HG03045 (cell line): ENCODE measurements around the gene ANKRD22.

Experiments used
- ATAC-seq: cut with Tn5 transposase; IDR thresholded peaks from one replicate; pipeline ENCODE4 v1.9.1; 2021; ENCODE audit warnings: mild to moderate bottlenecking, moderate library complexity; ENCODE audit not compliant: unreplicated experiment

Gene ANKRD22

GRCh38 chr10:88879534-88880281 is 28.1 kb upstream of the ANKRD22 start, which contains the start of gene STAMBPL1:
Gene STAMBPL1, plus strand, starts transcription at chr10:88880245. Its CDS starts 21,464 bp downstream, at chr10:88901709.
- peak; percentile 65 for ATAC-seq

DNA sequence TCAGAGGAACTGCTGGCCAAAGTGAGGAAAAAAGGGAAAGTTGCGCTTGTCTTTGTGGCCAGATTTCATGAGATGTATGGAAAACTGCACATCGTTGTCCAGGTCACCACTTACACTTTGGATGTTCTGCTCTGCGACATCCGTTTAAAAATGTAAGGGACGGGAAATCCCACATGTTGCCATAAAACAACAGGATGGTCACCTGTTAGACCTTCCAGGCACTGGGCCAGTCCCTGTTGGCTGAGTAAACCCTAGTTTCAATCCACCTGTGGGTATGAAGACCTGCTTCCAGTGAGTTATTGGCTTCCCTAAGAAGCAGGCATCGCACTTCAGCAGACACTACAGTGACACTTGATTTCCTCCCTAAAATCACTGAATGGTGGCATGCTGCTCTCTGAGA is 25.7 kb upstream of the ANKRD22 start:
- ATAC-seq: no peak

DNA sequence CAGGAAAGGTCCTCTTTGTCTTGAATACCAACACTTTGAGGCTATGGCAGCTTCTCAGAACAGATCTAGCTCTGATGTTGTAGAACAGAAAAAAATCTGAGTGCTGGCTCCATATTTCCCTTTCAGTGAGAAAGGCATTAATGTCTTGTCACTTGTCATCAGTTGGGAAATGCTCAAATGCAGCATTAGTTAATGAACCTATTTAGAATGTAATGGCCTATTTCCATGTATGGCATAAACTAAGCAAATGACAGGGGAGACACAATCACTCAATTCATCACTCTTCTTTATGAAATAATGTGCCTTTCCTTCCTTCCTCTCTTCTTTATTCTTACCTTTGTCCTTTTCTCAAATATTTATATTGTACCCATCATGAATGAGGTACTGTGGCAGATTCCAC is 23.4 kb upstream of the ANKRD22 start:
- no peak for ATAC-seq

GRCh38 chr10:88874281-88874680 is 22.6 kb upstream of the ANKRD22 start:
- ATAC-seq: no peak

DNA sequence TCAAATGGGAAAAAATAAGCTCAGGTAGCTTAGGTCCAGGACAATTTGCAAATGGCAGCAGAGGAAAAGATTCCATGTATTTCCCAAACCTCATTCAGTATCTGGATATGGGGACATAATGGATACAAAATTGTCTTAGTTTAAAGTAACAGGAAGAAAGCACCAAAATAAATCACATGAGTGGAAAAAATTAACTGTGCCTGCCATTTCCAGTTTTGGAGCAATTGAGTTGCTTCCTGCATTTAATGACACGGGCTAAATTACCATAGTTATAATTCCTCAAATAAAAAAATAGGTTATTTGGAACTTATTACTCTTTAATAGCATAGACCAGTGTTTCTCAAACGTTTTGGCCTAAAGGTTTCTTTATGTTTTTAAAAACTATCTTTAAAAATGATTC is 22.1 kb upstream of the ANKRD22 start:
- ATAC-seq: no peak

GRCh38 chr10:88870089-88870488 is 18.4 kb upstream of the ANKRD22 start:
- ATAC-seq: no peak

- no peak for ATAC-seq
Measured at GRCh38 chr10:88866454-88866853, 14.8 kb upstream of the ANKRD22 start.

- no peak for ATAC-seq
Measured at GRCh38 chr10:88865281-88865876, 13.7 kb upstream of the ANKRD22 start.

- ATAC-seq: no peak
Measured at GRCh38 chr10:88861036-88861435, 9.4 kb upstream of the ANKRD22 start.

DNA sequence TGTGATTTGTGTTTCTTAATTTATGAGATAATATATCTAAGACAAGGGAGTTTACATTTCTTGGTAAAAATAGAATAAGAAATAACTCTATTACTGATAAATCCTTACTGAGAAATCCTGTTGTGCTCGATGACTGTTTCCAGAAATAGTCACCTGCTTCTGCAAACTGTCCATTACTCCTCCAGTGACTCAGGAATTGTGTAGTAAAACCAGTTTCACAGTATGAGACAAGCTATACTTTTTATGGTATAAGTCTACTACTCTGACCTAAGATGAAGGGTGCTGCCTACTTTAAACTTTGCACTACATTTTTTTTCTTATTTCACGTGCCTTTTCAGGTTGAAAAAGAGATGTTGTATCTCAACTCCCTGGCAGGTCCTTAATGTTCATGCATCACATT is 6.8 kb upstream of the ANKRD22 start:
- no peak for ATAC-seq

DNA sequence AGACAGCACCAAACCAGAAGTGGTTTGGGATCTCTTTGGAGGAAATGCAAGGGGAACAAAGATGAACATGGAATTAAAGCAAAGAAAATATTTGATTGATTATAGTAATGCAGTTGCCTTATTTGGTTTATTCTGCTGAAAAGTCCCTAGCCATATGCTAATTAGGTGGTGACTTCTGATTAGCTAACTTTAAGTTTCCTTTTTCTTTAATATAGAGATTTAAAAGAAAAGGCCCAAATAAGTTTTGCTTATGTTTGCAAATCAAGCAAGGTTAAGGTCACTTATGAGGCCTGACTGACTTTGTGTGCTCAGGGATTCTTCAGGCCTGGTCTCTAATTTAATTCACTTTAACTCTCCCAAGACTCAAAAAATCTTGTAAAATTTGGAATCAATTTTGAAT is 6.2 kb upstream of the ANKRD22 start:
- ATAC-seq: no peak

DNA sequence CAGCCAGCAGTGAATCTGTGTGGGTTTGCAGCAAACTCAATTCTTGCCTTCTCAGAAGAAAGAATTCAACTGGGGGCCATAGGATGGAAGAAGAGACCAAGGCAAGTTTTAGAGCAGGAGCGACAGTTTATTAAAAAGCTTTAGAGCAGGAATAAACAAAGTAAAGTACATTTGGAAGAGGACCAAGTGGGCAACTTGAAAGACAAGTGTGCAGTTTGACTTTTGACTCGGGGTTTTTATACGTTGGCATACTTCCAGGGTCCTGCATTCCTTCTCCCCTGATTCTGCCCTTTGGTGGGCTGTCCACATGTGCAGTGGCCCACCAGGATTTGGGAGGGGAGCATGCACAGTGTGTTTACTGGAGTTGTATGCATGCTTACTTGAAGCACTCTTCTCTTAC is 3.0 kb upstream of the ANKRD22 start:
- ATAC-seq: no peak

DNA sequence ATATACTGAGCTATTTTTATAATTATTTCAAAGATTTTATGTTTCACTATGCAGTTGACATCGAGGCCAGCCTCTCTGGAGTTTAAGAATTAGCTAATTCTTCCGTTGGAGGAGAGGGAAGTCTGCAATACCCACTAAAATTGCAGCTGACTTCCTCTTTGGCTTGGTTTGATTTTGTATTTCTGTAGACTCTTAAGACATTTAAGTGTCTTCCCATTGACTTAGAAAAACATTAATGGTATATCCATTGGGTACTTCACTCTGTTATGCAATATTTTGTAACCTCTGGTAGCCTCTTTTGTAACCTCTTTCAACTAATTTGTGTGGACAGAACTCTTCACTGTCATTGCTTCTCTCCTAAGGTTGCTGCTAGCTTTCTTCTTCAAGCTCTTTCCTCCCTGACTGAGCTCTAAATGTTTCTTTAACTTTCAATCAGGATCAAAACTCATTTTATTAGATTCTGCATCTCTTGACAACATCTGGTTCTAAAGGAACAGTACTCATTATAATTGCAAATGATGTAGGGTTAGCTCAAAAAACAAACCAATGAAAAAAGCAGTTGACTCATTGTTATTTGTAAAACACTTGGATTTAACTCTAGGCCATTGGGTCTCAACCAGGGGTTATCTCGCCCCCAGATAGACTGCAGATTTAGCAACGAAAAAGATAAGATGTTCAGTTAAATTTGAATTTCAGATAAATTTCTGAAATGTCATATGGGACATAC is 1.7 kb upstream of the ANKRD22 start:
- no peak for ATAC-seq

DNA sequence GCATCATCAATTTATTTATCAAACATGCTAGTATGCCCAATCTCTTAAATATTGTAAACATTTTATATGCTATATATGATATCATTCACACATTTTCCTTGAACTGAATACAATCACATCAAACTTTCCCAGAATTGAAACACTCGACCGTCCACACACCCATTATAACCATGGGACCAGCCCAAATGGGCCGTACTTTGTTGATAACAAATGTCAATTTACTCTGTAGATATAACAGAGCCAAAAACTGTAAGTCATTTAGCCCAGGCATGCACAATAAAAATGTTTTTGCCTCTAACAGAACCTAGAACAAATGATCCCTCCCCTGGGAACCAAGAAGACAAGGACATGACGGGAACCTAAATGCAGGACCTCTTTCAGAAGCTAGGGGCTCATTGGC is 683 bp upstream of the ANKRD22 start:
- ATAC-seq: no peak

DNA sequence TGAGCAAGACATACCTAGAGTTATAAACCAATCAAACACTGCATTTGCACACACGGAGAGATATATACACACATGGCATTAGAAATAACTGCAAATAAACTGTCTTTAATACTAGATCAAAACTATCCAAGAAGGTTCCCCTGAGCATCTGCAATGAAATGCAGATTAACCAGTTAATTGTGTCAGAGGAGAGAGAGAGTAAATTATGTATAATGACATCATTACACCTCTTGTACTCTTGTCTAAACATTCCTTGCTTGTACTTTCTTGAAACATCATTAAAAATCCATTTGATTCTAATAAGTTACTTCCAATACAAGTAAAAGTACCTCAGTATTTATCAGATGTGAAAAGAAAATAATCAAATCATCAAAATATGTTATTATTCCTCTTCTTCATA is 932 bp downstream of the ANKRD22 start:
- ATAC-seq: no peak

DNA sequence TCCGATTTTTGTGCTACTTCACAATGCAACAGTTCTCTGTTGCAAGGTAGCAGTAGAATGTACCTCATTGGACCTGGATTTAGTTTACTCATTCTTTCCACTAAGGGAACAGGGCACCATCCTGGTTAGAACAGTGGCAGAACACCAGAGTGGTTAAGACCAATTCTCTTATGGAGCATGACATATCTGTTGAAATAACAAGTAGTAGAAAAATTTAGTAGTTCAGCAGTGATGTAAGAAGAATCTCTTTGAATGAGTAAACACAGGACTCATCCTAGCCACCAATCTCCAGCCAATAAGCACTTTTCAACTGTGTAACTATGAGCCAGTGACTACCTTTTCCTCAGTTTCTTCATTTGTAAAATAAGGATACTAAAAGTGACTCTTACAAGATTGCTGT is 2.4 kb downstream of the ANKRD22 start:
- ATAC-seq: no peak

- ATAC-seq: no peak
Measured at GRCh38 chr10:88848499-88848898, 3.1 kb downstream of the ANKRD22 start.

GRCh38 chr10:88843171-88843570 is 8.5 kb downstream of the ANKRD22 start:
- ATAC-seq: no peak

DNA sequence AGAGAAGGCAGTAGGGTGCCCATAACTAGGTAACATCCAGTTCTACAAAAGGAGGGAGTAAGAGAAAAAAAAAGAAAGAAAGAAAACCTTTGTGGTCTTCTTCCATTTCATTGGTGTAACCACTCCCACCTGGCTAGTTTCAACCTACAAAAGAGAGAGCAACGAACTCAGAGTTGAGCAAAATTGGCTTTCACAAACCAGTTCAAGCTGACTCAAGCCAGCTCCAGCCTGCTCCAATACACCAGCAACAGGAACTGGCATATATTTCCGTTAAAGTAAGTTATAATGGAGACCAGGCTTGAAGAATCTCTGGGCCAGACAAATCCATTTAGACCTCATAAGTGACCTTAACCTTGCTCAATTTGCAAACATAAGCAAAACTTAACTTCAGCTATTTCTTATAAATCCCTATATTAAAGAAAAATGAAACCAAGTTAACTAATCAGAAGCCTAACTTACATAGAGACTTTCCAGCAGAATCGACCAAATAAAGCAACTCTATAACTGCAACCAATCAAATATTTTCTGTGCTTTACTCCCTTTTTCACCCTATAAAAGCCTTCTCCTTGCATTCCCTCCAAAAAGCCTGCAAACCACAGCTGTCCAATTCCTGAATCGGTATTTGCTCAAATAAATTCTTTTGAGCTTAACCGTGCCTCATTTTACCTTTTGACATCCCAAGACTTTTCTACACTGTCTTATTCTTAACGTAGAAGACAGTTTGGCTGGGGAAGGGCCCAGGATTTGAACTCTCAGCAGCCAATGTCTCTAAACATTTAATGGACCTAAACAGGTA is 10.1 kb downstream of the ANKRD22 start:
- ATAC-seq: no peak

GRCh38 chr10:88840881-88841280 is 10.8 kb downstream of the ANKRD22 start:
- no peak for ATAC-seq

- no peak for ATAC-seq
Measured at GRCh38 chr10:88840104-88840503, 11.5 kb downstream of the ANKRD22 start.
